Tibial artery (tissue), 4 donors: ENCODE data around the gene ABCC3.

ENCODE experiments used
- DNase-seq, 2 donors: peaks; one replicate each; pipeline ENCODE4 v3.0.0-alpha.2; 2019
- H3K27ac ChIP-seq, 2 donors: fragments of 200-600 bp; sonication (generic) in 1 of 2; 1 replicate in 1 of 2; 2 replicates in 1 of 2; pipeline ENCODE4 v1.5.1; 2018 to 2019; ENCODE audit warnings: mild to moderate bottlenecking in 1 of 2
- H3K27me3 ChIP-seq, 2 donors: fragments of 200-600 bp; sonication (generic) in 1 of 2; one replicate each; pipeline versions ENCODE4 v1.5.1 to v1.6.0; 2016 to 2019
- H3K36me3 ChIP-seq, 3 donors: fragments of 200-600 bp; sonication (generic) in 2 of 3; one replicate each; pipeline ENCODE4 v1.5.1; 2016 to 2019; ENCODE audit warnings: mild to moderate bottlenecking in 2 of 3
- H3K4me1 ChIP-seq, 4 donors: fragments of 200-600 bp; sonication (generic) in 2 of 4; 1 replicate in 3 of 4; 2 replicates in 1 of 4; pipeline ENCODE4 v1.5.1; 2016 to 2019
- H3K4me3 ChIP-seq, 2 donors: fragments of 200-600 bp; sonication (generic) in 1 of 2; 1 replicate in 1 of 2; 2 replicates in 1 of 2; pipeline ENCODE4 v1.5.1; 2018 to 2019; ENCODE audit warnings: mild to moderate bottlenecking in 2 of 2
- H3K9me3 ChIP-seq, 3 donors: fragments of 200-600 bp; sonication (generic) in 1 of 3; one replicate each; pipeline ENCODE4 v1.5.1; 2016 to 2019
- CTCF ChIP-seq, 2 experiments: fragments of 200-600 bp in 1 of 2; fragments of 450-650 bp in 1 of 2; IDR thresholded peaks; one replicate each; pipeline ENCODE4 v1.5.1; 2017 to 2019; ENCODE audit warnings: antibody characterized with exemption in 2 of 2, mild to moderate bottlenecking in 1 of 2, moderate library complexity in 1 of 2
- intact Hi-C: fragments of 100-400 bp; cut with DNase I; formaldehyde crosslinking; loops from one replicate; pipeline ENCODE4 v1.15.0; 2023; ENCODE audit warnings: low total_unique reads

ABCC3 gene

GRCh38 chr17:50587571-50587970 lies 47.1 kb upstream of the ABCC3 start:
- intact Hi-C loops, result no loop called here
- no peaks in the 10 kb centered on the region for H3K9me3 ChIP-seq
- no peak for TF ChIP-seq CTCF (IDR thresholded peaks at IDR 0.05)
- H3K27ac ChIP-seq, result no peak overlapping the region
- no peaks in the 10 kb centered on the region for H3K36me3 ChIP-seq
- H3K4me1 ChIP-seq, result peaks cover 0 to 27% (median 17%) of the 10 kb centered on the region in 4 donors
- no peak overlapping the region for H3K4me3 ChIP-seq
- H3K27me3 ChIP-seq, result peaks cover 0 to 2% of the 10 kb centered on the region in 2 donors
- DNase-seq, result no peak

- intact Hi-C loops, result no loop called here
- no peak overlapping the region for H3K27ac ChIP-seq
- DNase-seq, result no peak
- H3K4me3 ChIP-seq, result no peak overlapping the region
- H3K36me3 ChIP-seq, result no peaks in the 10 kb centered on the region
- peaks cover 0 to 36% (median 20%) of the 10 kb centered on the region in 4 donors for H3K4me1 ChIP-seq
- TF ChIP-seq CTCF (IDR thresholded peaks at IDR 0.05), result no peak
- H3K9me3 ChIP-seq, result no peaks in the 10 kb centered on the region
- H3K27me3 ChIP-seq, result peaks cover 0 to 2% of the 10 kb centered on the region in 2 donors
These were observed 46.2 kb upstream of the ABCC3 start for GRCh38 chr17:50588391-50589049.

GRCh38 chr17:50589095-50589705 lies 45.5 kb upstream of the ABCC3 start:
- intact Hi-C loops, result no loop called here
- no peaks in the 10 kb centered on the region for H3K27me3 ChIP-seq
- TF ChIP-seq CTCF (IDR thresholded peaks at IDR 0.05), result no peak
- H3K9me3 ChIP-seq, result no peaks in the 10 kb centered on the region
- H3K4me3 ChIP-seq, result no peak overlapping the region
- no peak for DNase-seq
- H3K4me1 ChIP-seq, result peaks cover 0 to 36% (median 20%) of the 10 kb centered on the region in 4 donors
- H3K27ac ChIP-seq, result no peak overlapping the region
- no peaks in the 10 kb centered on the region for H3K36me3 ChIP-seq

GRCh38 chr17:50590946-50591737 lies 43.5 kb upstream of the ABCC3 start:
- H3K27ac ChIP-seq, result no peak overlapping the region
- H3K4me3 ChIP-seq, result no peak overlapping the region
- intact Hi-C loops, result no loop called here
- DNase-seq, result no peak
- no peaks in the 10 kb centered on the region for H3K27me3 ChIP-seq
- H3K9me3 ChIP-seq, result no peaks in the 10 kb centered on the region
- H3K36me3 ChIP-seq, result no peaks in the 10 kb centered on the region
- no peak for TF ChIP-seq CTCF (IDR thresholded peaks at IDR 0.05)
- H3K4me1 ChIP-seq, result peaks cover 0 to 36% (median 20%) of the 10 kb centered on the region in 4 donors

GRCh38 chr17:50593321-50593720 lies 41.4 kb upstream of the ABCC3 start:
- no peak for DNase-seq
- H3K27me3 ChIP-seq, result no peaks in the 10 kb centered on the region
- no peak overlapping the region for H3K27ac ChIP-seq
- no peak overlapping the region for H3K4me3 ChIP-seq
- intact Hi-C loops, result no loop called here
- H3K4me1 ChIP-seq, result peaks cover 0 to 36% (median 20%) of the 10 kb centered on the region in 4 donors
- H3K9me3 ChIP-seq, result no peaks in the 10 kb centered on the region
- no peak for TF ChIP-seq CTCF (IDR thresholded peaks at IDR 0.05)
- no peaks in the 10 kb centered on the region for H3K36me3 ChIP-seq
